Osteoblast (primary cell): ENCODE measurements around the gene TMEM132A. TPM values are rescaled to one million over a fixed set of nuclear protein-coding genes. Genes with fewer than 3 reads are reported as not detected.

ENCODE experiments used
- DNase-seq: peaks from one replicate; pipeline ENCODE4 v3.0.0; 2011; ENCODE audit warnings: low spot score, mixed read lengths; ENCODE audit not compliant: insufficient read length; ENCODE audit errors: missing footprints
- H2AFZ ChIP-seq: 2 replicates; pipeline ENCODE4 v1.6.0; 2011; ENCODE audit warnings: mild to moderate bottlenecking, low read length
- H3K27ac ChIP-seq: 2 replicates; pipeline ENCODE4 v1.5.1; 2011; ENCODE audit warnings: mild to moderate bottlenecking, low read depth, low read length, moderate library complexity
- H3K27me3 ChIP-seq: 2 replicates; pipeline ENCODE4 v1.6.0; 2012; ENCODE audit warnings: mild to moderate bottlenecking, control low read depth, inconsistent platforms, low read length, moderate library complexity; ENCODE audit not compliant: insufficient read depth
- H3K36me3 ChIP-seq: 2 replicates; pipeline ENCODE4 v1.5.1; 2011; ENCODE audit warnings: mild to moderate bottlenecking, low read length, control low read depth, moderate library complexity; ENCODE audit not compliant: insufficient read depth
- H3K4me1 ChIP-seq: 2 replicates; pipeline ENCODE4 v1.5.1; 2011; ENCODE audit warnings: mild to moderate bottlenecking, low read length, control low read depth, moderate library complexity; ENCODE audit not compliant: insufficient read depth
- H3K4me2 ChIP-seq: 2 replicates; pipeline ENCODE4 v1.6.0; 2011; ENCODE audit warnings: mild to moderate bottlenecking, low read length; ENCODE audit not compliant: insufficient read depth
- H3K4me3 ChIP-seq: fragments of 200-600 bp; sonication (generic); 3 replicates; pipeline ENCODE4 v1.5.1; 2012; ENCODE audit warnings: mild to moderate bottlenecking, low read length, inconsistent platforms; ENCODE audit not compliant: insufficient read depth
- H3K79me2 ChIP-seq: 2 replicates; pipeline ENCODE4 v1.6.0; 2012; ENCODE audit warnings: mild to moderate bottlenecking, low read length, control low read depth, inconsistent platforms; ENCODE audit not compliant: insufficient read depth
- H3K9me3 ChIP-seq: 2 replicates; pipeline ENCODE4 v1.5.1; 2011; ENCODE audit warnings: low read depth, low read length, control low read depth
- H4K20me1 ChIP-seq: 2 replicates; pipeline ENCODE4 v1.6.0; 2012; ENCODE audit warnings: mild to moderate bottlenecking, low read length, control low read depth; ENCODE audit not compliant: insufficient read depth
- CTCF ChIP-seq: IDR thresholded peaks from 2 replicates; pipeline ENCODE4 v1.5.1; 2011; ENCODE audit warnings: mild to moderate bottlenecking, low read depth, low read length, moderate library complexity; ENCODE audit errors: extremely low read depth
- total RNA-seq: library from RNA; depleted of rRNA; stranded (reverse); fragments of >200 nt; gene quantifications from 2 replicates; pipeline ENCODE4 v1.2.3, GENCODE V29; 2012

The TMEM132A gene
- total RNA-seq, 1 donor = 19.5 TPM

GRCh38 chr11:60939855-60940254 is 15.6 kb downstream of the TMEM132A start:
- Histone ChIP-seq H4K20me1 (peaks cover 4% of the 10 kb centered on the region), H3K4me3 (no peak overlapping the region), H3K27me3 (no peaks in the 10 kb centered on the region), H3K27ac (no peak overlapping the region), H3K4me1 (no peaks in the 10 kb centered on the region), H2AFZ (no peak overlapping the region), H3K36me3 (no peaks in the 10 kb centered on the region), H3K9me3 (no peaks in the 10 kb centered on the region), H3K4me2 (no peak overlapping the region), H3K79me2 (no peaks in the 10 kb centered on the region)
- no peak for TF ChIP-seq CTCF
- peak; percentile 37 for DNase-seq

GRCh38 chr11:60941371-60942119 is 17.3 kb downstream of the TMEM132A start:
- H2AFZ ChIP-seq = no peak overlapping the region
- H3K9me3 ChIP-seq = no peaks in the 10 kb centered on the region
- H3K79me2 ChIP-seq = no peaks in the 10 kb centered on the region
- no peaks in the 10 kb centered on the region for H3K27me3 ChIP-seq
- H4K20me1 ChIP-seq = peaks cover 4% of the 10 kb centered on the region
- H3K27ac ChIP-seq = no peak overlapping the region
- DNase-seq = no peak
- no peaks in the 10 kb centered on the region for H3K4me1 ChIP-seq
- no peak for TF ChIP-seq CTCF
- H3K4me2 ChIP-seq = no peak overlapping the region
- H3K4me3 ChIP-seq = no peak overlapping the region
- no peaks in the 10 kb centered on the region for H3K36me3 ChIP-seq

GRCh38 chr11:60942219-60942618 is 18.0 kb downstream of the TMEM132A start:
- no peaks in the 10 kb centered on the region for H3K79me2 ChIP-seq
- H3K27me3 ChIP-seq = no peaks in the 10 kb centered on the region
- H4K20me1 ChIP-seq = peaks cover 4% of the 10 kb centered on the region
- no peak for TF ChIP-seq CTCF
- no peak overlapping the region for H3K4me2 ChIP-seq
- H3K4me3 ChIP-seq = no peak overlapping the region
- no peak overlapping the region for H3K27ac ChIP-seq
- H2AFZ ChIP-seq = no peak overlapping the region
- H3K36me3 ChIP-seq = no peaks in the 10 kb centered on the region
- DNase-seq = no peak
- no peaks in the 10 kb centered on the region for H3K4me1 ChIP-seq
- H3K9me3 ChIP-seq = no peaks in the 10 kb centered on the region

- Histone ChIP-seq H3K4me1 (no peaks in the 10 kb centered on the region), H3K4me2 (no peak overlapping the region), H3K4me3 (no peak overlapping the region), H3K79me2 (no peaks in the 10 kb centered on the region), H2AFZ (no peak overlapping the region), H3K9me3 (no peaks in the 10 kb centered on the region), H3K36me3 (no peaks in the 10 kb centered on the region), H3K27ac (no peak overlapping the region), H3K27me3 (no peaks in the 10 kb centered on the region), H4K20me1 (peaks cover 4% of the 10 kb centered on the region)
- no peak for DNase-seq
- TF ChIP-seq CTCF = no peak
These were observed 18.8 kb downstream of the TMEM132A start for GRCh38 chr11:60942970-60943565.
